Frontal cortex (tissue), 4 donors: ENCODE data around the gene ZFYVE9. TPM values are rescaled to one million over a fixed set of nuclear protein-coding genes. Genes with fewer than 3 reads are reported as not detected.

Experiments used
- DNase-seq, 2 donors: peaks; one replicate each; pipeline ENCODE4 v3.0.0; 2012; ENCODE audit warnings: low spot score in 2 of 2
- FAIRE-seq: peaks from 2 replicates; lab custom pipeline; 2012; peaks lifted over from hg19 to GRCh38; lab: Jason Lieb, UNC
- total RNA-seq: library from RNA; depleted of rRNA; stranded (reverse); fragments of >200 nt; gene quantifications from one replicate; pipeline ENCODE4 v1.2.3, GENCODE V29; 2014
- donor health status: control.
- donor health status: control.
- donor health status: control.

Gene ZFYVE9
- total RNA-seq, 1 donor from 2014 or later = 79.1 TPM

GRCh38 chr1:52234708-52235107 lies 92.8 kb downstream of the ZFYVE9 start:
- FAIRE-seq = no peak
- DNase-seq = no peak

- no peak for DNase-seq
- FAIRE-seq = no peak
These were observed 93.8 kb downstream of the ZFYVE9 start for GRCh38 chr1:52235646-52236045.

- FAIRE-seq = no peak
- DNase-seq = no peak
These were observed 95.5 kb downstream of the ZFYVE9 start for GRCh38 chr1:52237430-52237829.

- DNase-seq = no peak
- no peak for FAIRE-seq
These were observed 96.6 kb downstream of the ZFYVE9 start for GRCh38 chr1:52238474-52238873.

GRCh38 chr1:52238887-52239707 lies 97.2 kb downstream of the ZFYVE9 start:
- FAIRE-seq (no peak), DNase-seq (no peak)

- DNase-seq (no peak), FAIRE-seq (peak; percentile 75)
These were observed 97.8 kb downstream of the ZFYVE9 start for GRCh38 chr1:52239708-52240001.

GRCh38 chr1:52240592-52241210 lies 98.8 kb downstream of the ZFYVE9 start:
- FAIRE-seq (no peak), DNase-seq (no peak)

GRCh38 chr1:52243221-52243987 lies 101.5 kb downstream of the ZFYVE9 start:
- DNase-seq = no peak
- no peak for FAIRE-seq

GRCh38 chr1:52249831-52250230 lies 107.9 kb downstream of the ZFYVE9 start:
- FAIRE-seq = no peak
- no peak for DNase-seq

- DNase-seq (no peak), FAIRE-seq (no peak)
These were observed 111.5 kb downstream of the ZFYVE9 start for GRCh38 chr1:52253421-52253820.

GRCh38 chr1:52259886-52260285 lies 118.0 kb downstream of the ZFYVE9 start:
- DNase-seq (no peak), FAIRE-seq (no peak)

- DNase-seq = no peak
- FAIRE-seq = no peak
These were observed 121.4 kb downstream of the ZFYVE9 start for GRCh38 chr1:52263153-52263910.

GRCh38 chr1:52264530-52265115 lies 122.7 kb downstream of the ZFYVE9 start:
- FAIRE-seq = no peak
- DNase-seq = no peak

- no peak for DNase-seq
- no peak for FAIRE-seq
These were observed 124.6 kb downstream of the ZFYVE9 start for GRCh38 chr1:52266507-52266906.

- no peak for FAIRE-seq
These were observed 126.5 kb downstream of the ZFYVE9 start for GRCh38 chr1:52268372-52268771.

GRCh38 chr1:52281518-52281917 lies 139.6 kb downstream of the ZFYVE9 start:
- DNase-seq = no peak
- no peak for FAIRE-seq

More at GRCh38 chr1:52268372-52268771, 126.5 kb downstream of the ZFYVE9 start:
- DNase-seq = no peak

- DNase-seq (no peak), FAIRE-seq (no peak)
These were observed 146.4 kb downstream of the ZFYVE9 start for GRCh38 chr1:52288286-52288685.

GRCh38 chr1:52294580-52294979 lies 152.7 kb downstream of the ZFYVE9 start:
- FAIRE-seq (no peak), DNase-seq (no peak)

GRCh38 chr1:52296345-52296744 lies 154.5 kb downstream of the ZFYVE9 start:
- FAIRE-seq (no peak), DNase-seq (peak; percentile 19 to 46)
